OCI-LY3 (cell line): Measurements from ENCODE around the gene RCE1.

Experiments used
- H2AFZ ChIP-seq: fragments of 200-600, 300-600 bp; shearing (Covaris generic); 2 replicates; pipeline ENCODE4 v1.6.0; 2014; ENCODE audit warnings: antibody characterized with exemption, low read depth, low read length
- H3K27ac ChIP-seq: fragments of 200-600, 300-600 bp; sonication (generic); 2 replicates; pipeline ENCODE4 v1.5.1; 2014; ENCODE audit warnings: mild to moderate bottlenecking, low read length, moderate library complexity, mixed read lengths
- H3K27me3 ChIP-seq: fragments of 200-600, 300-600 bp; sonication (generic); 2 replicates; pipeline ENCODE4 v1.6.1; 2014; ENCODE audit warnings: low read depth, low read length, mixed read lengths
- H3K36me3 ChIP-seq: fragments of 200-600, 300-600 bp; sonication (generic); replicated peaks from 2 replicates; pipeline ENCODE3; 2014; ENCODE audit warnings: low read depth, low read length, mixed read lengths
- H3K4me1 ChIP-seq: fragments of 300-600, 200-600 bp; sonication (generic); 2 replicates; pipeline ENCODE4 v1.6.1; 2014; ENCODE audit warnings: low read length, mixed read lengths
- H3K4me2 ChIP-seq: fragments of 200-600, 300-600 bp; sonication (generic); 2 replicates; pipeline ENCODE4 v1.6.1; 2014; ENCODE audit warnings: low read length, mixed read lengths
- H3K4me3 ChIP-seq: fragments of 300-600, 200-600 bp; sonication (generic); 2 replicates; pipeline ENCODE4 v1.5.1; 2014; ENCODE audit warnings: antibody characterized with exemption, mild to moderate bottlenecking, low read length, moderate library complexity
- H3K79me2 ChIP-seq: fragments of 300-600, 200-600 bp; shearing (Covaris generic); 2 replicates; pipeline ENCODE4 v1.6.1; 2014; ENCODE audit warnings: mild to moderate bottlenecking, low read length, mixed read lengths
- H3K9ac ChIP-seq: fragments of 300-600, 200-600 bp; shearing (Covaris generic); 2 replicates; pipeline ENCODE4 v1.6.0; 2014; ENCODE audit warnings: mild to moderate bottlenecking, low read length, moderate library complexity
- H3K9me3 ChIP-seq: fragments of 200-600, 300-600 bp; shearing (Covaris generic); 2 replicates; pipeline ENCODE4 v1.6.1; 2014; ENCODE audit warnings: low read length, mixed read lengths; ENCODE audit not compliant: insufficient read depth
- H4K20me1 ChIP-seq: fragments of 200-600, 300-600 bp; sonication (generic); 2 replicates; pipeline ENCODE4 v1.6.1; 2016; ENCODE audit warnings: low read length, mixed read lengths; ENCODE audit not compliant: insufficient read depth
- EZH2phosphoT487 ChIP-seq: fragments of 200-600 bp; shearing (Covaris generic); IDR thresholded peaks from 2 replicates; pipeline ENCODE4 v1.6.1; 2018; ENCODE audit warnings: antibody characterized with exemption, mixed run types, low read depth
- TF ChIP-seq, protein P1 (sequence below): fragments of 200-600, 300-600 bp; sonication (generic); IDR thresholded peaks from 2 replicates; pipeline ENCODE4 v1.5.1; 2014; ENCODE audit warnings: antibody characterized with exemption, low read length, low read depth

The RCE1 gene

DNA sequence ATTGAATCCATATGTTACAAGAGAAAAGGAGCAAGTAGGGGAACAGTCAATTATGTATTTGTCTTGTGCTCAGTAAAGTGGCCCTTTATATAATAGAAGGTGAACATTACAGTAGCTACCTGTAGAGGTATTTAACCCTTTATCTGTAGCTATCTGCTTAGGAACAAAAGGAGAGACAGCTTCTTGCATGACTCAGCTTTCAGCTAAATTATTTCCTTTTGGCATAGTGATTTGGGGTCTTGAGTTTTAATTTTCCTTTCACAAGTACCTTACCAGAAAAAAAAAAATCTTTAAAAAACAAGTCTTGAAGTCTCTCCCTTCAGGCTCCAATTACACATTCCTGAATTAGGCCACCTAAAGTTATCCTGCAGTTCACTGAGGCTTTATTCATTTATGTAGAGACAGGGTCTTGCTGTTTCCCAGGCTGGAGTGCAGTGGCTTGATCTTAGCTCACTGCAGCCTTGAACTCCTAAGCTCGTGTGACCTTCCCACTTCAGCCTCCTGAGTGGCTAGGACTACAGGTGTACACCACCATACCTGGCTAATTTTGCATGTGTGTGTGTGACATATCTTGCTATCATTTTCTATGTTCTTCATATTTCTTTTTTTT lies 32.6 kb upstream of the RCE1 start:
- Histone ChIP-seq H4K20me1 (no peaks in the 10 kb centered on the region), H3K9ac (no peak overlapping the region), H2AFZ (no peak overlapping the region), H3K27ac (no peak overlapping the region), H3K79me2 (no peaks in the 10 kb centered on the region), H3K4me2 (no peak overlapping the region), H3K27me3 (no peaks in the 10 kb centered on the region), H3K4me1 (peaks cover 23% of the 10 kb centered on the region), H3K36me3 (no peaks in the 10 kb centered on the region), H3K9me3 (no peaks in the 10 kb centered on the region), H3K4me3 (no peak overlapping the region)
- TF ChIP-seq EZH2phosphoT487 = no peak
- TF ChIP-seq, protein P1, sequence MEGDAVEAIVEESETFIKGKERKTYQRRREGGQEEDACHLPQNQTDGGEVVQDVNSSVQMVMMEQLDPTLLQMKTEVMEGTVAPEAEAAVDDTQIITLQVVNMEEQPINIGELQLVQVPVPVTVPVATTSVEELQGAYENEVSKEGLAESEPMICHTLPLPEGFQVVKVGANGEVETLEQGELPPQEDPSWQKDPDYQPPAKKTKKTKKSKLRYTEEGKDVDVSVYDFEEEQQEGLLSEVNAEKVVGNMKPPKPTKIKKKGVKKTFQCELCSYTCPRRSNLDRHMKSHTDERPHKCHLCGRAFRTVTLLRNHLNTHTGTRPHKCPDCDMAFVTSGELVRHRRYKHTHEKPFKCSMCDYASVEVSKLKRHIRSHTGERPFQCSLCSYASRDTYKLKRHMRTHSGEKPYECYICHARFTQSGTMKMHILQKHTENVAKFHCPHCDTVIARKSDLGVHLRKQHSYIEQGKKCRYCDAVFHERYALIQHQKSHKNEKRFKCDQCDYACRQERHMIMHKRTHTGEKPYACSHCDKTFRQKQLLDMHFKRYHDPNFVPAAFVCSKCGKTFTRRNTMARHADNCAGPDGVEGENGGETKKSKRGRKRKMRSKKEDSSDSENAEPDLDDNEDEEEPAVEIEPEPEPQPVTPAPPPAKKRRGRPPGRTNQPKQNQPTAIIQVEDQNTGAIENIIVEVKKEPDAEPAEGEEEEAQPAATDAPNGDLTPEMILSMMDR = no peak

DNA sequence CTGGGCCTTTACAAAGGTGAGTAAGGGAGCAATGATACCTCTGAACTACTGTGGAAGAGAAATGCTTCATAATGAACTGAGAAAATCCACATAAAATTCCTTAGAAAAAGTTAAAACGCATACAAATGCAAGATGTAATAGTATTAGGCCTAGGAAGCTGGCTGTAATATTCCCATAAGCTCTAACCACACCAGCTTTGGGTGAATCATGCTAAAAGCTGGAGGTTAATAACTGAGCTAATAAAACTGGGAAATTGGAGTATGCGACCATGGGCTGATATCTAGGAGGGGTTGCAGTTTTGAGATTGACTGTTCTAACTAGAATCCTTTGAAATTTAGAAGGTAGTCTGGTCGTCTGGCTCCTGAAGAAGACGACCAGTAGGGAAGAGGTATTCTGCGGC lies 28.6 kb upstream of the RCE1 start:
- Histone ChIP-seq H3K79me2 (no peaks in the 10 kb centered on the region), H3K27ac (no peak overlapping the region), H3K27me3 (no peaks in the 10 kb centered on the region), H3K4me2 (no peak overlapping the region), H3K9ac (no peak overlapping the region), H2AFZ (no peak overlapping the region), H3K9me3 (no peaks in the 10 kb centered on the region), H3K4me3 (no peak overlapping the region), H3K4me1 (peaks cover 43% of the 10 kb centered on the region), H3K36me3 (peaks cover 4% of the 10 kb centered on the region), H4K20me1 (no peaks in the 10 kb centered on the region)
- no peak for TF ChIP-seq EZH2phosphoT487
- TF ChIP-seq, protein P1 = no peak

GRCh38 chr11:66815646-66816045 lies 27.6 kb upstream of the RCE1 start:
- H4K20me1 ChIP-seq = no peaks in the 10 kb centered on the region
- H3K36me3 ChIP-seq = peaks cover 4% of the 10 kb centered on the region
- TF ChIP-seq, protein P1 = no peak
- no peak for TF ChIP-seq EZH2phosphoT487
- H3K9me3 ChIP-seq = no peaks in the 10 kb centered on the region
- peaks cover 43% of the 10 kb centered on the region for H3K4me1 ChIP-seq
- peak overlapping the region; percentile 13; the same call in 1 of the 2 replicates for H3K27ac ChIP-seq
- H3K27me3 ChIP-seq = no peaks in the 10 kb centered on the region
- H3K79me2 ChIP-seq = no peaks in the 10 kb centered on the region
- no peak overlapping the region for H3K9ac ChIP-seq
- peak overlapping the region; percentile 5 for H3K4me2 ChIP-seq
- H2AFZ ChIP-seq = no peak overlapping the region
- H3K4me3 ChIP-seq = no peak overlapping the region

- H3K79me2 ChIP-seq = no peaks in the 10 kb centered on the region
- H3K27me3 ChIP-seq = no peaks in the 10 kb centered on the region
- H3K36me3 ChIP-seq = peaks cover 4% of the 10 kb centered on the region
- no peaks in the 10 kb centered on the region for H4K20me1 ChIP-seq
- H3K4me1 ChIP-seq = peaks cover 31% of the 10 kb centered on the region
- no peak overlapping the region for H2AFZ ChIP-seq
- H3K9me3 ChIP-seq = no peaks in the 10 kb centered on the region
- H3K4me2 ChIP-seq = peak overlapping the region; percentile 26
- TF ChIP-seq, protein P1 = no peak
- TF ChIP-seq EZH2phosphoT487 = no peak
- peak overlapping the region; percentile 53 for H3K27ac ChIP-seq
- H3K9ac ChIP-seq = no peak overlapping the region
- no peak overlapping the region for H3K4me3 ChIP-seq
These were observed 24.8 kb upstream of the RCE1 start for GRCh38 chr11:66818231-66818955.
